GM18951 (cell line): ENCODE data around the gene NBEA.

Source experiments
- POLR2A ChIP-seq: IDR thresholded peaks from 4 replicates; pipeline ENCODE4 v1.6.1; 2011; ENCODE audit warnings: mild to moderate bottlenecking; ENCODE audit not compliant: insufficient read length, insufficient read depth; ENCODE audit errors: extremely low read depth
- in situ Hi-C: fragments of 300-500 bp; cut with MboI; formaldehyde crosslinking; loops from one replicate; pipeline ENCODE4 v1.12.0; 2022; ENCODE audit warnings: low sequenced_read_pairs, mixed read lengths, inconsistent platforms; ENCODE audit not compliant: unreplicated experiment

The NBEA gene

GRCh38 chr13:35512271-35512920, 570.3 kb downstream of the NBEA start:
- in situ Hi-C loops, result no loop called here
- no peak for TF ChIP-seq POLR2A

GRCh38 chr13:35514061-35514477, 572.0 kb downstream of the NBEA start:
- TF ChIP-seq POLR2A, result no peak
- in situ Hi-C loops, result no loop called here

- no peak for TF ChIP-seq POLR2A
- in situ Hi-C loops, result no loop called here
Observed at GRCh38 chr13:35514801-35515502, 572.9 kb downstream of the NBEA start.

- TF ChIP-seq POLR2A, result no peak
- in situ Hi-C loops, result no loop called here
Observed at GRCh38 chr13:35518337-35518946, 576.4 kb downstream of the NBEA start.

- in situ Hi-C loops, result no loop called here
Observed at GRCh38 chr13:35524171-35524570, 582.1 kb downstream of the NBEA start.

GRCh38 chr13:35526577-35526976, 584.5 kb downstream of the NBEA start:
- in situ Hi-C loops, result no loop called here
- no peak for TF ChIP-seq POLR2A

More at GRCh38 chr13:35524171-35524570, 582.1 kb downstream of the NBEA start:
- TF ChIP-seq POLR2A, result no peak

GRCh38 chr13:35527451-35527850, 585.4 kb downstream of the NBEA start:
- in situ Hi-C loops, result no loop called here
- TF ChIP-seq POLR2A, result no peak

GRCh38 chr13:35530147-35530546, 588.1 kb downstream of the NBEA start:
- in situ Hi-C loops, result no loop called here
- no peak for TF ChIP-seq POLR2A

GRCh38 chr13:35530581-35530980, 588.5 kb downstream of the NBEA start:
- in situ Hi-C loops, result no loop called here
- TF ChIP-seq POLR2A, result no peak

- no peak for TF ChIP-seq POLR2A
- in situ Hi-C loops, result no loop called here
Observed at GRCh38 chr13:35531526-35531925, 589.5 kb downstream of the NBEA start.

- in situ Hi-C loops, result no loop called here
Observed at GRCh38 chr13:35534343-35534742, 592.3 kb downstream of the NBEA start.

GRCh38 chr13:35548790-35549189, 606.7 kb downstream of the NBEA start:
- in situ Hi-C loops, result no loop called here
- no peak for TF ChIP-seq POLR2A

More at GRCh38 chr13:35534343-35534742, 592.3 kb downstream of the NBEA start:
- no peak for TF ChIP-seq POLR2A

- in situ Hi-C loops, result no loop called here
- no peak for TF ChIP-seq POLR2A
Observed at GRCh38 chr13:35549481-35549880, 607.4 kb downstream of the NBEA start.
